Measurements from ENCODE around the gene AOPEP. TPM values are rescaled to one million over a fixed set of nuclear protein-coding genes. Genes with fewer than 3 reads are reported as not detected.

The AOPEP gene
- total RNA-seq, 2 experiments from 2014 or later, result 9.5 TPM

GRCh38 chr9:94920420-94921091, 194.1 kb downstream of the AOPEP start:
- H3K4me3 Mint-ChIP-seq, result no peak overlapping the region
- H3K4me1 Mint-ChIP-seq, result no peaks in the 10 kb centered on the region
- H3K27me3 Mint-ChIP-seq, result no peaks in the 10 kb centered on the region
- H3K36me3 Mint-ChIP-seq, result no peaks in the 10 kb centered on the region
- no peak overlapping the region for H3K27ac Mint-ChIP-seq
- DNase-seq (no peak), ATAC-seq (ENCODE audit: low read depth) (no peak)
- no peaks in the 10 kb centered on the region for H3K9me3 Mint-ChIP-seq
- POLR2A ChIA-PET, result interaction anchor here (0.6 kb wide), 1 partner anchor 1931 kb away, joined by 6 read pairs; no protein-coding TSS in a partner anchor

GRCh38 chr9:94921092-94921471, 194.6 kb downstream of the AOPEP start:
- H3K27ac Mint-ChIP-seq, result no peak overlapping the region
- H3K9me3 Mint-ChIP-seq, result no peaks in the 10 kb centered on the region
- DNase-seq (no peak), ATAC-seq (ENCODE audit: low read depth) (no peak)
- POLR2A ChIA-PET, result no interaction called here
- H3K27me3 Mint-ChIP-seq, result no peaks in the 10 kb centered on the region
- no peaks in the 10 kb centered on the region for H3K36me3 Mint-ChIP-seq
- H3K4me3 Mint-ChIP-seq, result no peak overlapping the region
- H3K4me1 Mint-ChIP-seq, result no peaks in the 10 kb centered on the region

GRCh38 chr9:94921656-94922055, 195.2 kb downstream of the AOPEP start:
- Mint-ChIP-seq H3K36me3 (no peaks in the 10 kb centered on the region), H3K27me3 (no peaks in the 10 kb centered on the region), H3K9me3 (no peaks in the 10 kb centered on the region), H3K27ac (no peak overlapping the region), H3K4me3 (no peak overlapping the region), H3K4me1 (no peaks in the 10 kb centered on the region)
- ATAC-seq (ENCODE audit: low read depth) (no peak), DNase-seq (no peak)
- POLR2A ChIA-PET, result no interaction called here

- DNase-seq (no peak), ATAC-seq (ENCODE audit: low read depth) (no peak)
- POLR2A ChIA-PET, result no interaction called here
- no peaks in the 10 kb centered on the region for H3K36me3 Mint-ChIP-seq
- H3K27me3 Mint-ChIP-seq, result no peaks in the 10 kb centered on the region
- no peak overlapping the region for H3K4me3 Mint-ChIP-seq
- no peaks in the 10 kb centered on the region for H3K4me1 Mint-ChIP-seq
- no peaks in the 10 kb centered on the region for H3K9me3 Mint-ChIP-seq
- no peak overlapping the region for H3K27ac Mint-ChIP-seq
Measured at GRCh38 chr9:94922098-94922607, 195.7 kb downstream of the AOPEP start.

GRCh38 chr9:94922691-94923107, 196.2 kb downstream of the AOPEP start:
- no peak overlapping the region for H3K4me3 Mint-ChIP-seq
- H3K4me1 Mint-ChIP-seq, result no peaks in the 10 kb centered on the region
- DNase-seq, result no peak
- H3K9me3 Mint-ChIP-seq, result no peaks in the 10 kb centered on the region
- POLR2A ChIA-PET, result no interaction called here
- no peaks in the 10 kb centered on the region for H3K27me3 Mint-ChIP-seq
- no peak for ATAC-seq (ENCODE audit: low read depth)
- no peak overlapping the region for H3K27ac Mint-ChIP-seq
- no peaks in the 10 kb centered on the region for H3K36me3 Mint-ChIP-seq

GRCh38 chr9:94923326-94924089, 197.0 kb downstream of the AOPEP start:
- POLR2A ChIA-PET, result no interaction called here
- Mint-ChIP-seq H3K36me3 (no peaks in the 10 kb centered on the region), H3K4me3 (no peak overlapping the region), H3K27ac (no peak overlapping the region), H3K27me3 (no peaks in the 10 kb centered on the region), H3K9me3 (no peaks in the 10 kb centered on the region), H3K4me1 (no peaks in the 10 kb centered on the region)
- DNase-seq (no peak), ATAC-seq (ENCODE audit: low read depth) (no peak)

- ATAC-seq (ENCODE audit: low read depth) (no peak), DNase-seq (no peak)
- no peak overlapping the region for H3K27ac Mint-ChIP-seq
- POLR2A ChIA-PET, result no interaction called here
- no peak overlapping the region for H3K4me3 Mint-ChIP-seq
- H3K36me3 Mint-ChIP-seq, result no peaks in the 10 kb centered on the region
- H3K9me3 Mint-ChIP-seq, result no peaks in the 10 kb centered on the region
- peaks cover 2% of the 10 kb centered on the region for H3K27me3 Mint-ChIP-seq
- H3K4me1 Mint-ChIP-seq, result no peaks in the 10 kb centered on the region
Measured at GRCh38 chr9:94925751-94926430, 199.4 kb downstream of the AOPEP start.

- H3K9me3 Mint-ChIP-seq, result no peaks in the 10 kb centered on the region
- no peaks in the 10 kb centered on the region for H3K36me3 Mint-ChIP-seq
- ATAC-seq (ENCODE audit: low read depth), result no peak
- DNase-seq, result no peak
- H3K4me1 Mint-ChIP-seq, result no peaks in the 10 kb centered on the region
- no peak overlapping the region for H3K27ac Mint-ChIP-seq
- POLR2A ChIA-PET, result no interaction called here
- H3K27me3 Mint-ChIP-seq, result peaks cover 2% of the 10 kb centered on the region
- H3K4me3 Mint-ChIP-seq, result no peak overlapping the region
Measured at GRCh38 chr9:94926431-94926800, 199.9 kb downstream of the AOPEP start.

GRCh38 chr9:94927048-94927761, 200.7 kb downstream of the AOPEP start:
- H3K4me1 Mint-ChIP-seq, result no peaks in the 10 kb centered on the region
- no peaks in the 10 kb centered on the region for H3K9me3 Mint-ChIP-seq
- no peaks in the 10 kb centered on the region for H3K36me3 Mint-ChIP-seq
- no peak overlapping the region for H3K4me3 Mint-ChIP-seq
- H3K27me3 Mint-ChIP-seq, result peaks cover 2% of the 10 kb centered on the region
- POLR2A ChIA-PET, result no interaction called here
- H3K27ac Mint-ChIP-seq, result no peak overlapping the region
- ATAC-seq (ENCODE audit: low read depth), result no peak
- DNase-seq, result no peak

- H3K9me3 Mint-ChIP-seq, result no peaks in the 10 kb centered on the region
- H3K4me3 Mint-ChIP-seq, result no peak overlapping the region
- no peaks in the 10 kb centered on the region for H3K36me3 Mint-ChIP-seq
- H3K27ac Mint-ChIP-seq, result no peak overlapping the region
- H3K27me3 Mint-ChIP-seq, result peaks cover 2% of the 10 kb centered on the region
- H3K4me1 Mint-ChIP-seq, result no peaks in the 10 kb centered on the region
- POLR2A ChIA-PET, result no interaction called here
- DNase-seq (no peak), ATAC-seq (ENCODE audit: low read depth) (no peak)
Measured at GRCh38 chr9:94927762-94928670, 201.5 kb downstream of the AOPEP start.

- DNase-seq (no peak), ATAC-seq (ENCODE audit: low read depth) (no peak)
- Mint-ChIP-seq H3K4me3 (no peak overlapping the region), H3K27ac (no peak overlapping the region), H3K9me3 (no peaks in the 10 kb centered on the region), H3K36me3 (no peaks in the 10 kb centered on the region), H3K27me3 (peaks cover 2% of the 10 kb centered on the region), H3K4me1 (no peaks in the 10 kb centered on the region)
- POLR2A ChIA-PET, result no interaction called here
Measured at GRCh38 chr9:94928691-94929368, 202.3 kb downstream of the AOPEP start.

GRCh38 chr9:94929369-94929756, 202.9 kb downstream of the AOPEP start:
- ATAC-seq (ENCODE audit: low read depth), result no peak
- H3K27me3 Mint-ChIP-seq, result peaks cover 2% of the 10 kb centered on the region
- H3K36me3 Mint-ChIP-seq, result no peaks in the 10 kb centered on the region
- no peak overlapping the region for H3K4me3 Mint-ChIP-seq
- DNase-seq, result no peak
- no peaks in the 10 kb centered on the region for H3K9me3 Mint-ChIP-seq
- H3K4me1 Mint-ChIP-seq, result no peaks in the 10 kb centered on the region
- H3K27ac Mint-ChIP-seq, result no peak overlapping the region
- POLR2A ChIA-PET, result no interaction called here
